ENCODE data around the gene CCDC78. TPM values are rescaled to one million over a fixed set of nuclear protein-coding genes. Genes with fewer than 3 reads are reported as not detected.

Gene CCDC78
- total RNA-seq, 2 donors from 2014 or later = 3.0 to 3.9 TPM

DNA sequence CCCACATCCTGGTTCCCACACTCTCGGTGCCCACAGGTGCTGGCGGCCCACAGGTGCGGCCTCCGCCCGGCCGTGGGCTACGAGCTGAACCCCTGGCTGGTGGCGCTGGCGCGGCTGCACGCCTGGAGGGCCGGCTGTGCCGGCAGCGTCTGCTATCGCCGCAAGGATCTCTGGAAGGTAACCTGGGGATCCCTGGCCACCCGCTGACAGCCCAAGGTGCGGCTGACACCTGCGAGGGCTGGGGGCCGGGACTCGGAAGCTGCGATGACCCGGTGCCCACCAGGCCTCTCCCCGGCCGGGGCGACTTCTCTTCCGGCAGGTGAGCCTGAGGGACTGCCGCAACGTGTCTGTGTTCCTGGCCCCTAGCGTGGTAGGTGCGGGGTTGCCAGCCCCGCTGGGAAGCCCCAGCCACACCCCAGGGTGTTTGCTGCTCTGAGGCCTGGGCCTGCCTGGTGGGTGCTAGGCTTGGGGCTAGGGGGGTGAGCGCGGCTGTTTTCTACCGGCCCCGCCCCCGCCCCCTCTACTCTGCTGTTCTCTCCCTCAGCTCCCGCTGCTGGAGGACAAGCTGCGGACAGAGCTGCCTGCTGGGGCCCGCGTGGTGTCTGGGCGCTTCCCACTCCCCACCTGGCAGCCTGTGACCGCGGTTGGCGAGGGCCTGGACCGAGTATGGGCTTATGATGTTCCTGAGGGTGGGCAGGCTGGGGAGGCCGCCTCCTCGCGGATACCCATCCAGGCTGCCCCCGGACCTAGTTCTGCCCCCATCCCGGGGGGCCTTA lies 4.3 kb downstream of the CCDC78 start:
- H3K4me1 Mint-ChIP-seq (ENCODE audit: low read depth) = peaks cover 24% of the 10 kb centered on the region
- no peaks in the 10 kb centered on the region for H3K9me3 Mint-ChIP-seq
- no peak overlapping the region for H3K27ac Mint-ChIP-seq
- H3K4me3 Mint-ChIP-seq = peak overlapping the region; percentile 79 to 87
- peak in 1 of 2 donors; percentile 36 for DNase-seq
- no peaks in the 10 kb centered on the region for H3K27me3 Mint-ChIP-seq (ENCODE audit: low read depth)
- peak in 1 of 2 donors; percentile 4 for ATAC-seq (replicated peaks in 1 of 2)
- no peaks in the 10 kb centered on the region for H3K36me3 Mint-ChIP-seq (ENCODE audit: insufficient read depth in 2 of 2)

DNA sequence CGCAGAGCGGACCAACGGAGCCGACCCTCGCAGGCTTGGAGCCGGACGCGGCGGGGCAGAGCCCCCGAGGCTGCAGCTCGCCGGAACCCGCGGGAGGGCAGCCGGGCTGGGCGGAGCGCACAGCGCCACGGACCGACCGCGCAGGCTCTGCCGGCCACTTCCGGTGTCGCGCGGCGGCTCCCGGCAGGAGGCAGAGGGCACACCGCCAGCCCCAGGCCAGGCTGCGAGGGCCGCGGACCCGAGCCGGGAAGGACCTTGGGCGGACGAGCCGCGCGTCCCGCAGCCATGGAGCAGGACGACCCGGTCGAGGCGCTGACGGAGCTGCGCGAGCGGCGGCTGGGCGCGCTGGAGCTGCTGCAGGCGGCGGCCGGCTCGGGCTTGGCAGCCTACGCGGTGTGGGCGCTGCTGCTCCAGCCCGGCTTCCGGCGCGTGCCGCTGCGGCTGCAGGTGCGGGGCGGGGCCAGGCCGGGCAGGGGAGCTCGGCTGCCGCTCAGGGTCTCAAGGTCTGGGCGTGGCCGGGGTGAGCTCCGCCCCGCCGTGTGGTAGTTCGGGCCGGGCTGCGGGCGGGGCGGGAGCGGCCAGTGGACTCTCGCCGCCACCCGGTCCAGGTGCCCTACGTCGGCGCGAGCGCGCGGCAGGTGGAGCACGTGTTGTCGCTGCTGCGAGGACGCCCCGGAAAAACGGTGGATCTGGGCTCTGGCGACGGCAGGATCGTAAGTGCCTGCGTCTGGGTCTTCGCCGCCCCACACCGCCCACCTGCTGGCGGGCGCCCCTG lies 5.1 kb downstream of the CCDC78 start, which contains the start of gene ANTKMT:
TSS of gene ANTKMT (plus strand) at position 157 of the 775 bp plus-strand sequence. CDS start at position 286, 129 bp downstream.
- DNase-seq (peak; percentile 87), ATAC-seq (replicated peaks in 1 of 2) (peak; percentile 82 to 83)
- Mint-ChIP-seq H3K4me3 (peak within 1 kb of the TSS; percentile 87 to 91), H3K36me3 (ENCODE audit: insufficient read depth in 2 of 2) (no peaks in the 10 kb centered on the region), H3K27me3 (ENCODE audit: low read depth) (no peaks in the 10 kb centered on the region), H3K9me3 (no peaks in the 10 kb centered on the region), H3K4me1 (ENCODE audit: low read depth) (peaks cover 29% of the 10 kb centered on the region), H3K27ac (no peak within 1 kb of the TSS)

DNA sequence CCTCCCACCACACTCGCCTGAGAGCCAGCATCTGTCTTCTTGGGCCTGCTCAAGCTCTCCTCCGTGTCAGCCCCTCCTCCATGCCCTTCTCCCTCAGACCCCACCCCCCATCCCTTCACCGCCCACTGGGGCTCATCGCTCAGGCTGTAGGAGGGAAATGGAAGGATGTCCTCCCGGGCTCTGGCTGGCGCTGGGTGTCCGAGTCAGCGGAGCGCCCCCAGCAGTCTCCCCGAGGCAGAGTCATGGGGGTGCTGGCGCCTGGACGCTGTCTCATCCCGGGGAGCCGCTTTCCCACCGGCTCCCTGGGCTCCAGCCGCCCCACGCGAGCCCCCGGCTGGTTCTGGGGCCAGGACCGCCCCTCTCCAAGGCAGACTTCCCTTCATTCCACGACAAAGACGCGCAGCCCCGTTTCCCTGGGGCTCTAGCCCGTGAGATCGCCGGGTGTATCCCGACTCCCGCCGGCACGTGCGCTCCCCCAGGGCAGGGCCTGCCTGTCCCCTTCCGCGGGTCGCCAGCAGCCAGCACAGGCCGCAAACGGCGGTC lies 5.7 kb downstream of the CCDC78 start:
- DNase-seq = peak; percentile 41 to 49
- peaks cover 29% of the 10 kb centered on the region for H3K4me1 Mint-ChIP-seq (ENCODE audit: low read depth)
- peak overlapping the region; percentile 87 to 91 for H3K4me3 Mint-ChIP-seq

DNA sequence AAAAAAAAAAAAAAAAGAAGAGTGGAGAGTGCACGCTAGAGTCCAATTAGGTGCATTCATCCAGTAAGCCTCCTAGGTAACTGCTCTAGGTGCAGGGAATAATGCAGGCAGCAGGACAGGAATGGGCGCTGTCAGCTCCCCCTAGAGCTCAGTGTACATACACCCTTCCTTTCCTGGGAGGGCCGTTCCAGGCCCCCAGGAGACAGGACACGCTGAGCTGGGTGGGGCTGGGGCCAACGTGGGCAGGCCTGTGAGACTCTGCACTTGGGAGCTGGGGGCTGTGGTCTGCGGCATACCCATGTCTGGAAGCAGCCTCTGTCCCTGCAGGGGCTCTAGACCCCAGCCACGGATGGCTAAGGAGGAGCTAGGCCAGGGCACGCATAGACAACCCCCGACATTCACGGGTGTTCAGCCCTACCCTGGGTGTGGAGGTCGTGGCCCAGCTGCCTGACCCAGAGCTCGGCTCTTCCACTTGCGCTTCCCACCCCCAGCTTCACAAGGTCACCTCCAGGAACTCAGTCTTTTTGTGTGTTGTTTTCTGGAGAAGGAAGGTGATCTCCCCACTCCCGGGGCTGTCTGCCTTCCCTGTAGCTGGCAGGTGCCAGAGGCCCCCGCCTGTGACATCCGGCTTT lies 6.3 kb downstream of the CCDC78 start:
- Mint-ChIP-seq H3K4me3 (peak overlapping the region; percentile 87 to 91), H3K27ac (no peak overlapping the region), H3K4me1 (ENCODE audit: low read depth) (peaks cover 29% of the 10 kb centered on the region), H3K27me3 (ENCODE audit: low read depth) (no peaks in the 10 kb centered on the region), H3K36me3 (ENCODE audit: insufficient read depth in 2 of 2) (no peaks in the 10 kb centered on the region), H3K9me3 (no peaks in the 10 kb centered on the region)
- DNase-seq (no peak), ATAC-seq (replicated peaks in 1 of 2) (no peak)

More for the DNA sequence above, 5.7 kb downstream of the CCDC78 start:
- Mint-ChIP-seq H3K36me3 (ENCODE audit: insufficient read depth in 2 of 2) (no peaks in the 10 kb centered on the region), H3K9me3 (no peaks in the 10 kb centered on the region), H3K27me3 (ENCODE audit: low read depth) (no peaks in the 10 kb centered on the region), H3K27ac (no peak overlapping the region)
- ATAC-seq (replicated peaks in 1 of 2) = peak; percentile 17 to 27

DNA sequence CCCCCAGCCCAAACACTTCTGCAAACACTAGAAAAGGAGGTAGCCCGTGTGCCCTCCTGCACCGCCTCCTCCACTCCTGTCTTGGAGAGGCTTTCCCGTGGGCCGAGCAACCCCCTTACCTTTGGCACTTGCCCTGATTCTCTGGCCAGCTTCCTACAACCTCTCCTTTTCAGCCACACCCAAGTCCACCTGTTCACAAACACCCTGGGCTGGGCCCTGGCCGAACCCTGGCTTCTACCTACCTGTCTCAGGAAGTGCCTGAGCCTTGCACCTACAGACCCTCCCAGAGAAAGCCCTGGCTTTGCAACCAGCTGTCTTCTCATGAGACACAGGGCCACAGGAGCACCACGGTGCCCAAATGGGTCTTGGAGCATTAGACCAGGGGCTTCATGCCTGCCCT lies 7.3 kb downstream of the CCDC78 start:
- H3K27me3 Mint-ChIP-seq (ENCODE audit: low read depth) = no peaks in the 10 kb centered on the region
- peak overlapping the region; percentile 87 to 91 for H3K4me3 Mint-ChIP-seq
- DNase-seq (no peak), ATAC-seq (replicated peaks in 1 of 2) (no peak)
- no peaks in the 10 kb centered on the region for H3K36me3 Mint-ChIP-seq (ENCODE audit: insufficient read depth in 2 of 2)
- H3K4me1 Mint-ChIP-seq (ENCODE audit: low read depth) = peaks cover 29% of the 10 kb centered on the region
- no peaks in the 10 kb centered on the region for H3K9me3 Mint-ChIP-seq
- H3K27ac Mint-ChIP-seq = no peak overlapping the region

DNA sequence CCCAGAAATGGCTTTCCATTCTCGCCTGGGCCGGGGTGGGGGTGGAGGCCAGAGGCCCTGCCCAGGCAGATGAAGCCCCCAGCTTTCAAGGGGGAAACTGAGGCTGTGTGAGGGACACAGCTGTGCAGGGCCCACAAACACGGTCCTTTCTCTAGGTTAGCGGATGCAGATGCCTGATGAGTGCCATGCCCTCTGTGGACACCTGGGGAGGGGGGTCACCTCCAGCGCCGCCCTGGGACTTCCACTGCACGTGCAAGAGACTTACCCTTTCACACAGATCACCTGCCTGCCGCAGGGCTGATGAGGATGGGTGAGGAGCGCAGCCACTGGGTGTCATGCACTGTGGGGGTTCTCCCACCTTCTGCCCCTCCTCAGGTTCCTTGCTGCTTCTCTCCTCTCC lies 7.9 kb downstream of the CCDC78 start:
- ATAC-seq (replicated peaks in 1 of 2) (no peak), DNase-seq (no peak)
- Mint-ChIP-seq H3K36me3 (ENCODE audit: insufficient read depth in 2 of 2) (no peaks in the 10 kb centered on the region), H3K27me3 (ENCODE audit: low read depth) (no peaks in the 10 kb centered on the region), H3K27ac (no peak overlapping the region), H3K9me3 (no peaks in the 10 kb centered on the region), H3K4me3 (no peak overlapping the region), H3K4me1 (ENCODE audit: low read depth) (peaks cover 29% of the 10 kb centered on the region)

DNA sequence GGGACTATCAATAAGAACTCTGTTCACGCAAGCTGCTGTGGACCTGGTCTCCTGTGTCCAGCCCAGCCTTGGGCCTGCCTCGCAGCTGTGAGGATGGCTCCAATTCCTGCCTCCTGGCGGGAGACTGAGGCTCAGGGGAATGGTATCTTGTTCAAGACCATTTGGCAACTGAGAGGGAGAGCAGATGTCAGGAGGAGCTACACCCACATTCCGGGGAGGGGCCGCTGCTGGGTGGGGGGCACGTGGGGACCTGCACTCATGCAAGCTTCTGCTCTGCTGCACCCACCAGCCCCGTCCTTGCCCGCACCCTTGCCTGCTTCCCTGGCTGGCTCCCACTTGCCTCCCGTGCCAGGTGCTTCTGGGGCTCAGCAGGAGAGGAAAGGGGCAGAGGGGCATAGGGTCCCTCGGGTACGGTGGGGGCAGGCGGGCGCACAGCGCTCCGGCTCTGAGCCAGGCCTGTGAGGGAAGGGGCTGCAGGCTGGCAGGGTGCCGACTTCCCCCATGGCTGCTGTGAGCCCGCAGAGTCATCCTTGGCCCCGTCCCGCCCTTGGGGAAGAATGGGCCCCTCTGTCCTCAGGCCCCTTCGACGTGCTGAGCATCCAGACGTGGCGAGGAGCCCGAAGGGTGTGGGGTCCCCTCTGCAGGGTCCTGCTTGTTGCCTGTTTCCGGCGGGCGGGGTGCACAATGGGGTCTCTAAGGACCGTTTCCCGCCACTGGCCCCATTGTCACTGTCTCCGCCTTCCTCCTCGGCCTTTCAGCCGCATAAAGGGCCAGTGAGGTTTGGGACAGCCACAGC lies 8.6 kb downstream of the CCDC78 start:
- H3K27ac Mint-ChIP-seq = no peak overlapping the region
- H3K27me3 Mint-ChIP-seq (ENCODE audit: low read depth) = peaks cover 4% of the 10 kb centered on the region
- H3K9me3 Mint-ChIP-seq = no peaks in the 10 kb centered on the region
- H3K4me1 Mint-ChIP-seq (ENCODE audit: low read depth) = peaks cover 28% of the 10 kb centered on the region
- H3K4me3 Mint-ChIP-seq = no peak overlapping the region
- ATAC-seq (replicated peaks in 1 of 2) = no peak
- no peak for DNase-seq
- no peaks in the 10 kb centered on the region for H3K36me3 Mint-ChIP-seq (ENCODE audit: insufficient read depth in 2 of 2)

DNA sequence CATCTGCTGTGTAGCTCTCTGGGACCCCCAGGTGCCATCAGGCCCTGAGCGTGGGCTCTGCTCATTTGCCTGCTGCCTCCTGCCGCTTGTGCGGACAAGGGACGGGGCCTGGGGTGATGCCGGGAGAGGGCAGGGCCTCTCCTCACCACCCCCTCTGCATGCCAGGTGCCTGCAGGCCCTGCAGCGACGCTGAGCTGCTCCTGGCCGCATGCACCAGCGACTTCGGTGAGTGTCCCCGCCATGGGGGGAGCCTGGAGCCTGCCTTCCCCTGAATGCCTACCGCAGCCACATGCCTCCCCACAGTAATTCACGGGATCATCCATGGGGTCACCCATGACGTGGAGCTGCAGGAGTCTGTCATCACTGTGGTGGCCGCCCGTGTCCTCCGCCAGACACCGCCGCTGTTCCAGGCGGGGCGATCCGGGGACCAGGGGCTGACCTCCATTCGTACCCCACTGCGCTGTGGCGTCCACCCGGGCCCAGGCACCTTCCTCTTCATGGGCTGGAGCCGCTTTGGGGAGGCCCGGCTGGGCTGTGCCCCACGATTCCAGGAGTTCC lies 9.4 kb downstream of the CCDC78 start:
- H3K4me1 Mint-ChIP-seq (ENCODE audit: low read depth) = peaks cover 28% of the 10 kb centered on the region
- no peaks in the 10 kb centered on the region for H3K9me3 Mint-ChIP-seq
- no peaks in the 10 kb centered on the region for H3K36me3 Mint-ChIP-seq (ENCODE audit: insufficient read depth in 2 of 2)
- H3K27me3 Mint-ChIP-seq (ENCODE audit: low read depth) = peaks cover 7% of the 10 kb centered on the region
- ATAC-seq (replicated peaks in 1 of 2) (no peak), DNase-seq (no peak)
- H3K27ac Mint-ChIP-seq = no peak overlapping the region
- peak overlapping the region; percentile 17 to 70 for H3K4me3 Mint-ChIP-seq

DNA sequence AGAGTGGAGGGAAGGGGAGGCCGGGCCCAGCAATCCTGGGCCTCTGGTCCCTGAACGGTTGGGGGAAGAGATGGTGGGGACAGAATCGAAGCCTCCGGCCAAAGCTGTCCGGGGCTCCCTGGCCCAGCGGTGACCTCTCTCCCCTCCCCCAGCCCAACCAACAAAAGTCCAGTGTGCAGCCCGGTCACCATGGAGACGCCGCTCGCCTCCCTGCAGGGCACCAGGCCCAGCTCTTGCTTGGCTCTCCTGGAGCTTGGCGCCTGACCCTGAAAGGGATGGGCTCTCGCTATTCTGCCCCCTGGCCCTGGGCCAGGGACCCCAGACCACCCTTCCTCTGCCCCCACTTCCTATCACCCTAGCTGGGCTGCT lies 10.1 kb downstream of the CCDC78 start:
- peaks cover 28% of the 10 kb centered on the region for H3K4me1 Mint-ChIP-seq (ENCODE audit: low read depth)
- H3K27ac Mint-ChIP-seq = no peak overlapping the region
- DNase-seq (no peak), ATAC-seq (replicated peaks in 1 of 2) (no peak)
- peak overlapping the region; percentile 65 to 70 for H3K4me3 Mint-ChIP-seq
- H3K9me3 Mint-ChIP-seq = no peaks in the 10 kb centered on the region
- no peaks in the 10 kb centered on the region for H3K36me3 Mint-ChIP-seq (ENCODE audit: insufficient read depth in 2 of 2)
- H3K27me3 Mint-ChIP-seq (ENCODE audit: low read depth) = peaks cover 7% of the 10 kb centered on the region

DNA sequence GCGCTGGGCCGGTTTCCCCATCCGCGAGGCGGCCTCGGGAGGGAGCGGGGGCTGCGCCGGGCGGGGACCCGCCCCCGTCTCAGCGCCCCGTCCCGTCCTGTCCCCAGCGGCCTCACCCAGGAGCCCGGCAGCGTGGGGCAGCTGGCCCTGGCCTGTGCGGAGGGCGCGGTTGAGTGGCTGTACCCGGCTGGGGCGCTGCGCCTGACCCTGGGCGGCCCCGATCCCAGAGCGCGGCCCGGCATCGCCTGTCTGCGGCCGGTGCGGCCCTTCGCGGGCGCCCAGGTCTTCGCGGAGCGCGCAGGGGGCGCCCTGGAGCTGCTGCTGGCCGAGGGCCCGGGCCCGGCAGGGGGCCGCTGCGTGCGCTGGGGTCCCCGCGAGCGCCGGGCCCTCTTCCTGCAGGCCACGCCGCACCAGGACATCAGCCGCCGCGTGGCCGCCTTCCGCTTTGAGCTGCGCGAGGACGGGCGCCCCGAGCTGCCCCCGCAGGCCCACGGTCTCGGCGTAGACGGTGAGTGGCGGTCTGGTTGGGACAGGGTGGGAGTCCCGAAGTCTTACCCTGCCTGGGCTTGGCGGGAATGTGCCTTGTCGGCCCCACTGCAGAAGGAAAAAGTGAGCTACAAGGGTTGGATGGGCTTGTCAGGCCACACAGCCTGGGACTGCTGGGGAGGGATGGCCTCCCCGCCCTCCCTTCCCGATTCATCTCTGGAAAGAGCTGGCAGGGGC lies 10.6 kb downstream of the CCDC78 start:
- ATAC-seq (replicated peaks in 1 of 2) (peak; percentile 23 to 28), DNase-seq (peak; percentile 42 to 45)
- peaks cover 7% of the 10 kb centered on the region for H3K27me3 Mint-ChIP-seq (ENCODE audit: low read depth)
- no peaks in the 10 kb centered on the region for H3K36me3 Mint-ChIP-seq (ENCODE audit: insufficient read depth in 2 of 2)
- H3K4me1 Mint-ChIP-seq (ENCODE audit: low read depth) = peaks cover 28% of the 10 kb centered on the region
- no peak overlapping the region for H3K27ac Mint-ChIP-seq
- no peaks in the 10 kb centered on the region for H3K9me3 Mint-ChIP-seq
- peak overlapping the region; percentile 58 to 70 for H3K4me3 Mint-ChIP-seq

DNA sequence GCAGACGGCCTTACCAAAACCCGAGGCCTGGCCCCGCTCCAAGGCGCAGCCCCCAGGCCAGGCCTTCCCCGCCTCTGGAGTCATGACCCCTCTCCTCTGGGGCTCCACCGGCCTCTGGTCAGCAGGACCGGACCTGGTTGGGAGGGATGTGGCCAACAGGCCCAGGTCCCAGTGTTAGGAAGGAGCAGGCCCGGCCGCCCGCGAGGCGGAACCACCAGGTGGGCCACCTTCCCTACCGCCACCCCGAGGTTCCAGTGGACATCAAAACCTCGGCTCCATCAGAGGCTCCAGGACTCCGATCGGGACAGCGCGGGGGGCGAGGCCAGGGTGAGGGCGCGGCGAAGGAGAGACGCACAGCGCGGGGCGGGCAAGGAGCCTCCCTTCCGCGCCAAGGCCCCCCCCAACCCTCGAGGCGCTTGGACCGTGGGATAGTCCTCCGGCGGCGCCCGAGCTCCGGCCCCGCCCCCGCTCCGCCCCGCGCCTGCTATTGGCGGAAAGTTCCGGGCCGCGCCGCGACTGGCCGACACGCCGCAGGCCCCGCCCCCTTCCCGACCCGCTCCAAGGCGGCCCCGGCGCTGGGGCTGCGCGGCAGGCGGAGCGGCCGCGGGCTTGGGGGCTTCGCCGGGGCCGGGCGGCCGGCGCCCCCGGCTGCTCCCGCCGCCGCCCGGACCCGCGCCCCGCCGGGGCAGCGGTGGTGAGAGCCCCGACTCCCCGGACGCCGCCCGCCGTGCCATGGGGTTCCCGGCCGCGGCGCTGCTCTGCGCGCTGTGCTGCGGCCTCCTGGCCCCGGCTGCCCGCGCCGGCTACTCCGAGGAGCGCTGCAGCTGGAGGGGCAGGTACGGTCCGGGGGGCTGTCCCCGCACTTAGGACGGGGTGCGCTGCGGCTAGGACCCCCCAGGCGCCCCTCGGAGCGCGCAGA lies 11.4 kb downstream of the CCDC78 start, which contains the start of gene METRN:
TSS of gene METRN (plus strand) at position 561 of the 919 bp plus-strand sequence. CDS start at position 733, 172 bp downstream.
- peak within 1 kb of the TSS; percentile 58 to 70 for H3K4me3 Mint-ChIP-seq
- H3K27ac Mint-ChIP-seq = no peak within 1 kb of the TSS
- H3K27me3 Mint-ChIP-seq (ENCODE audit: low read depth) = peaks cover 7% of the 10 kb centered on the region
- no peaks in the 10 kb centered on the region for H3K36me3 Mint-ChIP-seq (ENCODE audit: insufficient read depth in 2 of 2)
- peaks cover 23% of the 10 kb centered on the region for H3K4me1 Mint-ChIP-seq (ENCODE audit: low read depth)
- no peaks in the 10 kb centered on the region for H3K9me3 Mint-ChIP-seq
- DNase-seq (peak; percentile 94 to 96), ATAC-seq (replicated peaks in 1 of 2) (peak; percentile 86 to 87)
